ENCODE results near the gene SLC15A4. TPM values are rescaled to one million over a fixed set of nuclear protein-coding genes. Genes with fewer than 3 reads are reported as not detected.

Gene SLC15A4
- total RNA-seq, 2 donors from 2014 or later = 116 to 165 TPM

DNA sequence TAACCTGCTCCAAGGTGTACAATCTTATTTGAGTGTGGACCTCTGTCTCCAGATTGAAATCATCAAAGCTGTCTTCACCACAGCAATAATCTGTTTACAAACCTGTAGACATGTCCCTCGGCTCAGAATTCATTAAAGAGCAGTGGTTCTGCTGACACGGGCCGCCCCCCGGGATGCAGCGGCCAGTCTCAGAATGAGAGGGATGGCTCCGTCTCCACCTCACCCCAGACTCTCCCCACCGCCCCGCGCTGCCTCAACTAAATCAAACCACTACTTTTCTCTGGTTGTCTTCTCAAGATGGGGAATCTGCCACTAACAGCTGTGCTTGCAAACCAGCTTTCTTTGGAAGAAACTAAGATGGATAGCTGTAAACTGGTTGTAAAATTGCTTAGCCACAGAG is 56.2 kb downstream of the SLC15A4 start:
- no peaks in the 10 kb centered on the region for H3K36me3 ChIP-seq
- TF ChIP-seq, protein P1, sequence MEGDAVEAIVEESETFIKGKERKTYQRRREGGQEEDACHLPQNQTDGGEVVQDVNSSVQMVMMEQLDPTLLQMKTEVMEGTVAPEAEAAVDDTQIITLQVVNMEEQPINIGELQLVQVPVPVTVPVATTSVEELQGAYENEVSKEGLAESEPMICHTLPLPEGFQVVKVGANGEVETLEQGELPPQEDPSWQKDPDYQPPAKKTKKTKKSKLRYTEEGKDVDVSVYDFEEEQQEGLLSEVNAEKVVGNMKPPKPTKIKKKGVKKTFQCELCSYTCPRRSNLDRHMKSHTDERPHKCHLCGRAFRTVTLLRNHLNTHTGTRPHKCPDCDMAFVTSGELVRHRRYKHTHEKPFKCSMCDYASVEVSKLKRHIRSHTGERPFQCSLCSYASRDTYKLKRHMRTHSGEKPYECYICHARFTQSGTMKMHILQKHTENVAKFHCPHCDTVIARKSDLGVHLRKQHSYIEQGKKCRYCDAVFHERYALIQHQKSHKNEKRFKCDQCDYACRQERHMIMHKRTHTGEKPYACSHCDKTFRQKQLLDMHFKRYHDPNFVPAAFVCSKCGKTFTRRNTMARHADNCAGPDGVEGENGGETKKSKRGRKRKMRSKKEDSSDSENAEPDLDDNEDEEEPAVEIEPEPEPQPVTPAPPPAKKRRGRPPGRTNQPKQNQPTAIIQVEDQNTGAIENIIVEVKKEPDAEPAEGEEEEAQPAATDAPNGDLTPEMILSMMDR (IDR thresholded peaks at IDR 0.05) = no peak
- H3K4me3 ChIP-seq = no peak overlapping the region
- H3K27me3 ChIP-seq (replicated peaks; ENCODE audit: insufficient read depth) = no peaks in the 10 kb centered on the region
- no peak overlapping the region for H3K27ac ChIP-seq
- no peak for ATAC-seq (ENCODE audit: insufficient number of reproducible peaks, low FRiP score, low read depth)
- H3K4me1 ChIP-seq (ENCODE audit: control insufficient read depth in 1 of 2, low read depth in 2 of 2) = no peaks in the 10 kb centered on the region
- DNase-seq (ENCODE audit: low spot score) = no peak
- no peaks in the 10 kb centered on the region for H3K9me3 ChIP-seq

DNA sequence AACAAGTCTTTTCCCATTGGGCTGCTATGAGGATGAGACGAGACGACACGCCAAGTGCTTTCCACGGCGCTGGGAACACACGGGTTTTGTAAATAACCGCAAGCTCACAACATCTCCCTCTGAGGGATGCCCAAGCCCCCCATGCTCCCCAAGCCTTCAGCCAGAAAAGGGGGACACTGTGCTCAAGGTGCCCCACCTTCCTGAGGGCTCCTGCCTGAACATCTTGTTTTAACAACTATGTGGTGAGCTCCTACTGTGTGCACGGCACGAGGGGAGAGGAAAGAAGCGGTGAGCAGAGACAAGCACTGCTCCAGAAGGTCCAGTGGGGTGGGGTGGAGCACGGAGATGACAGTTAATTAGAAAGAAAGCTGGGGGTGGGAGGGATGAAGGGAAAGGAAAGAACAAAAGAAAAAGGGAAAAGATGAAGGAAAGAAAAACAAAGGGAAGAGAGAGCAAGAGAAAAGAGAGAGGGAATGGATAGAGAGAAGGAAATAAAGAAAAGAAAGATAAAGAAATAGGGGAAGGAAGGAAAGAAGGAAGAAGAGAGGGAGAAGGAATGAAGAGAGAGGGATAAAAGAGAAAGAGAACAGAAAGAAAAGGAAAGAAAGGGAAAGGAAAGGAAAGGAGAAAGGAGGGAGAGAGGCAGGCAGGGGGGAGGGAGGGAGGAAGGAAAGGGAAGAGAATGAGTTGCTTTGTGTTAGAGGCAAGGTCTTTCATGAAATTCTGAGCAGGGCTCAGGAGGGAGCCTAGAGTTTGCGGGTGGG is 56.8 kb downstream of the SLC15A4 start:
- TF ChIP-seq, protein P1 (IDR thresholded peaks at IDR 0.05) = no peak
- no peaks in the 10 kb centered on the region for H3K36me3 ChIP-seq
- H3K4me1 ChIP-seq (ENCODE audit: control insufficient read depth in 1 of 2, low read depth in 2 of 2) = no peaks in the 10 kb centered on the region
- no peaks in the 10 kb centered on the region for H3K9me3 ChIP-seq
- no peak for DNase-seq (ENCODE audit: low spot score)
- H3K4me3 ChIP-seq = no peak overlapping the region
- H3K27ac ChIP-seq = no peak overlapping the region
- ATAC-seq (ENCODE audit: insufficient number of reproducible peaks, low FRiP score, low read depth) = no peak
- no peaks in the 10 kb centered on the region for H3K27me3 ChIP-seq (replicated peaks; ENCODE audit: insufficient read depth)

DNA sequence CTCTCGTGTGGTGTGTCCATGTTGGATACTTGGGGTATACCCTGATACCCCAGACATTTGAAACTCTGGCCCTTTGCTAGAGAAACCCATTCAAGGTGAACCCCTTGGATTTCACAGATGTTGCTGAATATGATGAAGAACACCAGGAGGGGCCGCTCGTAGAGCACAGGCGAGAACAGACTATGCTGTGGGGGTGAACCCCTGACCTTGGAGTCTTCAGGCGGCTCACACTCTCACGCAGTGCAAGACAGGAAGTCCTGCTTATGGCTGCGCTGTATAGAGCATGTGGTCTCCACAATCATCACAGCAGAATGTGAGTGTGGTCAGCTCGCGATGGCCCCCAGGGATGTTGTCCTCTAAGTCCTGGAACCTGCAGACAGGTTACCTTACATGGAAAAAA is 60.4 kb downstream of the SLC15A4 start:
- H3K9me3 ChIP-seq = no peaks in the 10 kb centered on the region
- DNase-seq (ENCODE audit: low spot score) = no peak
- no peak overlapping the region for H3K4me3 ChIP-seq
- no peak for ATAC-seq (ENCODE audit: insufficient number of reproducible peaks, low FRiP score, low read depth)
- no peak overlapping the region for H3K27ac ChIP-seq
- H3K36me3 ChIP-seq = no peaks in the 10 kb centered on the region
- TF ChIP-seq, protein P1 (IDR thresholded peaks at IDR 0.05) = no peak
- H3K4me1 ChIP-seq (ENCODE audit: control insufficient read depth in 1 of 2, low read depth in 2 of 2) = no peaks in the 10 kb centered on the region
- H3K27me3 ChIP-seq (replicated peaks; ENCODE audit: insufficient read depth) = no peaks in the 10 kb centered on the region

DNA sequence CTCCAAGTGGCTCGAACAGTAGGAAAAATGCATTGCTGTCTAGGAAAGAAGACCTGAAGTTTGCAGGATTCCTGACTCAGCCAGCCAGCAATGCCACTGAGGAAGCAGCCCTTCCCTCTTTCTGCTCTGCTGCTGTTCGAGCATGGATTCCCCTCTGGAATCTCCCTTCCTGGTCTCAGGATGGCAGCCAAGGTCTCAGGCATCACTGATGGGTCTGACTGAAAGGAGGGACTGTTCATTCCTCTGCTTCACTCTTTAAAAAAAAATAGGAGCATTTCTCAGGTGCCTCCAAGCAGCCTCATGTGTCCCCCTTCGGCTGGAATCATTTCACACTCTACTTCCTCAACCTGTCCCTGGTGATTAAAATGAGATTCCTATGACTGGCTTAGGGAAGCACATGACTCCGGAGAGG is 62.4 kb downstream of the SLC15A4 start:
- Histone ChIP-seq H3K4me1 (ENCODE audit: control insufficient read depth in 1 of 2, low read depth in 2 of 2) (no peaks in the 10 kb centered on the region), H3K27me3 (replicated peaks; ENCODE audit: insufficient read depth) (no peaks in the 10 kb centered on the region), H3K4me3 (no peak overlapping the region), H3K9me3 (no peaks in the 10 kb centered on the region), H3K27ac (no peak overlapping the region), H3K36me3 (no peaks in the 10 kb centered on the region)
- no peak for DNase-seq (ENCODE audit: low spot score)
- TF ChIP-seq, protein P1 (IDR thresholded peaks at IDR 0.05) = no peak
- no peak for ATAC-seq (ENCODE audit: insufficient number of reproducible peaks, low FRiP score, low read depth)

DNA sequence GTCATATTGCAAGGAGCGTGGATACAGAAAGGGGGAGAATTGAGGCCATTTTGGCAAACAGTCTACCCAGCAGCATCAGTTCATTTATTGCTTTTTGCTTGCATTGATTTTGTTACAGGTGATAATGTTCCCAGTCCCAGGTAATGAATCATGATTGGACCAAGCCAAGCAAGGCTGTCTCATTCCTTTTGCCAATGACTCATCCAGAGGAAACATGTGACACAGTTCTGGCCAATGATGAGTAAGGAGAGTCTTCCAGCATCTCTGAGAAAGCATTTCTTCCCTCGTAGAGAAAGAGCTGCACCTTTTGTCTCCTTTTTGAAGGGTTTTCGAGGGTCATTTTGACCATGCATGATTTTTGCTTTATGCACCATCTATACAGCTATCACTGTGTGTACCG is 68.2 kb downstream of the SLC15A4 start:
- H3K36me3 ChIP-seq = no peaks in the 10 kb centered on the region
- DNase-seq (ENCODE audit: low spot score) (no peak), ATAC-seq (ENCODE audit: insufficient number of reproducible peaks, low FRiP score, low read depth) (no peak)
- no peak overlapping the region for H3K4me3 ChIP-seq
- TF ChIP-seq, protein P1 (IDR thresholded peaks at IDR 0.05) = no peak
- H3K27me3 ChIP-seq (replicated peaks; ENCODE audit: insufficient read depth) = no peaks in the 10 kb centered on the region
- H3K9me3 ChIP-seq = no peaks in the 10 kb centered on the region
- H3K4me1 ChIP-seq (ENCODE audit: control insufficient read depth in 1 of 2, low read depth in 2 of 2) = no peaks in the 10 kb centered on the region
- H3K27ac ChIP-seq = no peak overlapping the region
